ENCODE results near the gene CAPN9.
"Not testable (repeated sequence)": the region's sequence is repeated elsewhere in the genome, so short reads cannot be mapped to it uniquely, and the experiment has no call there.

The CAPN9 gene, protein sequence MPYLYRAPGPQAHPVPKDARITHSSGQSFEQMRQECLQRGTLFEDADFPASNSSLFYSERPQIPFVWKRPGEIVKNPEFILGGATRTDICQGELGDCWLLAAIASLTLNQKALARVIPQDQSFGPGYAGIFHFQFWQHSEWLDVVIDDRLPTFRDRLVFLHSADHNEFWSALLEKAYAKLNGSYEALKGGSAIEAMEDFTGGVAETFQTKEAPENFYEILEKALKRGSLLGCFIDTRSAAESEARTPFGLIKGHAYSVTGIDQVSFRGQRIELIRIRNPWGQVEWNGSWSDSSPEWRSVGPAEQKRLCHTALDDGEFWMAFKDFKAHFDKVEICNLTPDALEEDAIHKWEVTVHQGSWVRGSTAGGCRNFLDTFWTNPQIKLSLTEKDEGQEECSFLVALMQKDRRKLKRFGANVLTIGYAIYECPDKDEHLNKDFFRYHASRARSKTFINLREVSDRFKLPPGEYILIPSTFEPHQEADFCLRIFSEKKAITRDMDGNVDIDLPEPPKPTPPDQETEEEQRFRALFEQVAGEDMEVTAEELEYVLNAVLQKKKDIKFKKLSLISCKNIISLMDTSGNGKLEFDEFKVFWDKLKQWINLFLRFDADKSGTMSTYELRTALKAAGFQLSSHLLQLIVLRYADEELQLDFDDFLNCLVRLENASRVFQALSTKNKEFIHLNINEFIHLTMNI

DNA sequence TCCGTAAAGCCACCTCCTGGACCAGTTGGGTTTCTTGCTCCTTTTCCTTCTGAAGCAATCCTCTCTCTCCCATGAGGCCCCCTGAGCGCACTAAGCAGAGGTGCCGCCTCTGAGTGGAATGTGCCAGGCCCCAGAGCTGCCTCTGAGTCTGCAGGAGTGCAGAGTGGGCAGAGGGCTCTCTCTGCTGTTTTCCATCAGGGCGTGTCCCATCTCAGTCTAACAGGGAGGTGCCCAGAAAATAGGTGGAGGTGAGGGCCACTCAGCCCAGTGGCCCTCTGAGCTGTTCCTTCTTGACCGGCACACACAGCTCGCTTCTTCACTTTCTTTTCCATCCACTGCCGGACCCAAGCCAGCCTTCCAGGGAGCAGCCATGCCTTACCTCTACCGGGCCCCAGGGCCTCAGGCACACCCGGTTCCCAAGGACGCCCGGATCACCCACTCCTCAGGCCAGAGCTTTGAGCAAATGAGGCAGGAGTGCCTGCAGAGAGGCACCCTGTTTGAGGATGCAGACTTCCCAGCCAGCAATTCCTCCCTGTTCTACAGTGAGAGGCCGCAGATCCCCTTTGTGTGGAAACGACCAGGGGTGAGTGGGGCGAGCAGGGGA, at the start of gene CAPN9:
CAPN9 (plus strand) TSS at position 262 of the 604 bp plus-strand sequence; CDS start at position 371, 109 bp downstream.
- DNase-seq (ENCODE audit: low read depth in 2 of 2) = no peak

DNA sequence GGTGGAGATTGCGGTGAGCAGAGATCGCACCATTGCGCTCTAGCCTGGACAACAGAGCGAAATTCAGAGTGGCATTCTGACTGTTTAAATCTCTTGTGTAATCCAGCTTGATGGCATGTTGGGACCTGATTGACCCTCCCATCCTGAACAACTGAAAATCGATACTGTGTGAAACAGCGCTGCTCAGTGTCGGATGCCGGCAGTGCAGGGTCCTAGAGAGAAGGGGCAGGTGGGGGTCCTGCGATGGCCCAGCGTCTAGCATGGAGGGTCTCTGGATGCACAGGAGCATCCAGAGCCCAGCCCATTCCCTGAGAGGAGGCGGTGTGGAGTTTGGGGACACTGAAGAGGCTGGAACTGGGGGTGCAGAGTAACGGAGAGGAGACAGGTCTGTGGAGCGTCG, 49.1 kb upstream of the CAPN9 start:
- DNase-seq (ENCODE audit: low read depth in 2 of 2) = no peak

DNA sequence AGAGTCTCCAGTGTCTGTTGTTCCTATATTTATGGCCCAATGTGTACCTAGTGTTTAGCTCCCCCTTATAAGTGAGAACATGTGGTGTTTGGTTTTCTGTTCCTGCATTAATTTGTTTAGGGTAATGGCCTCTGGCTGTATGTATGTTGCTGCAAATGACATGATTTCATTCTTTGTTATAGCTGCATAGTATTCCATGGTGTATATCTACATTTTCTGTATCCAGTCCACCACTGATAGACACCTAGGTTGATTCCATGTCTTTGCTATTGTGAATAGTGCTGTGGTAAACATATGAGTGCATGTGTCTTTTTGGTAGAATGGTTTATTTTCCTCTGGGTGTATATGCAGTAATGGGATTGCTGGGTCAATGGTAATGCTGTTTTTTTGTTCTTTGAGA, 48.2 kb upstream of the CAPN9 start:
- DNase-seq (ENCODE audit: low read depth in 2 of 2) = not testable (repeated sequence)

DNA sequence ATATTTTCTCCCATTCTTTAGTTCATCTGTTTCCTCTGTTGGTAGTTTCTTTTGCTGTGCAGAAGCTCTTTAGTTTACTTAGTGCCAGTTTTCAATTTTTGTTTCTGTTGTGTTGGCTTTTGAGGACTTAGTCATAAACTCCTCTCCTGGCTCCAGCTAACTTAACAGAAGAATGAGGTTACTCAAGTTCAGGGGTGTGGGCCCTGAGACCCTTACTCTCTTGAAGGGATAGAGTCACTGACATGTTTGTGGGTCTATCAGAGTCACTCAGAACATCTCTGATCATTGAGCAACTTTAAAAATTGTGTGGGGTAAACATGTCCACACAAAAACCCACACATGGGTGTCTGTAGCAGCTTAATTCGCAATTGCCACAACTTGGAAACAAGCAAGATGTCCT, 47.5 kb upstream of the CAPN9 start:
- no peak for DNase-seq (ENCODE audit: low read depth in 2 of 2)

DNA sequence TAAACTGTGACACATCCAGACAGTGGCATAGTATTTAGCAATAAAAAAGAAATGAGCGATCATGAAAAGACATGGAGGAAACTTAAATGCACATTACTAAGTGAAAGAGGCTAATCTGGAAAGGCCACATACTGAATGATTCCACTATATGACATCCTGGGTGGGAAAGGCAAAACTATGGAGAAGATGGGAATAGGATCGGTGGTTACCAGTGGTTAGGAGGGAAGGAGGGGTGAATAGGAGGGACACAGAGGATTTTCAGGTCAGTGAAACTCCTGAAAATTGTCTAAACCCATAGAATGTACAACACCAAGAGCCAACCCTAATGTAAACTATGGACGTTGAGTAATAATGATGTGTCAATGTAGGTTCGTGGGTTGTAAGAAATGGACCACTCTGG, 47.1 kb upstream of the CAPN9 start:
- no peak for DNase-seq (ENCODE audit: low read depth in 2 of 2)

DNA sequence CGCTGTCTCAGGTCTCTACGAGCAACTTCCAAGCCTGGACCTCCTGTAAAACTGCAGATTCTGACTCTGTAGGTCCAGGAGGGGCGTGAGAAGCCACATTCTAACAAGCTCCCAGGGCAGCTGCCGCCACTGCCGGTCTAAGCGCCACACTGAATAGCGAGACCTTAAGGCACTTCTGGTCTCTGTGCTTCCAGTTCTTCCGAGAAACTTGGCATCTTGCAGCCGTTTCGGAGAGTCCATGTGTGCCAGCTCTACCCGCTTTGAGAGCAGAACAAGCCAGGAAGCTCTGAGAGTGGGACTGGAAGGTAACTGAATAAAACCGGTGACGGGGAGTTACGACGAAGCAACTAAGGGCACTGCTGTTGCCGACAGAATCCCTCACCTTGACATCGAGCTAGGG, 45.8 kb upstream of the CAPN9 start:
- no peak for DNase-seq (ENCODE audit: low read depth in 2 of 2)

DNA sequence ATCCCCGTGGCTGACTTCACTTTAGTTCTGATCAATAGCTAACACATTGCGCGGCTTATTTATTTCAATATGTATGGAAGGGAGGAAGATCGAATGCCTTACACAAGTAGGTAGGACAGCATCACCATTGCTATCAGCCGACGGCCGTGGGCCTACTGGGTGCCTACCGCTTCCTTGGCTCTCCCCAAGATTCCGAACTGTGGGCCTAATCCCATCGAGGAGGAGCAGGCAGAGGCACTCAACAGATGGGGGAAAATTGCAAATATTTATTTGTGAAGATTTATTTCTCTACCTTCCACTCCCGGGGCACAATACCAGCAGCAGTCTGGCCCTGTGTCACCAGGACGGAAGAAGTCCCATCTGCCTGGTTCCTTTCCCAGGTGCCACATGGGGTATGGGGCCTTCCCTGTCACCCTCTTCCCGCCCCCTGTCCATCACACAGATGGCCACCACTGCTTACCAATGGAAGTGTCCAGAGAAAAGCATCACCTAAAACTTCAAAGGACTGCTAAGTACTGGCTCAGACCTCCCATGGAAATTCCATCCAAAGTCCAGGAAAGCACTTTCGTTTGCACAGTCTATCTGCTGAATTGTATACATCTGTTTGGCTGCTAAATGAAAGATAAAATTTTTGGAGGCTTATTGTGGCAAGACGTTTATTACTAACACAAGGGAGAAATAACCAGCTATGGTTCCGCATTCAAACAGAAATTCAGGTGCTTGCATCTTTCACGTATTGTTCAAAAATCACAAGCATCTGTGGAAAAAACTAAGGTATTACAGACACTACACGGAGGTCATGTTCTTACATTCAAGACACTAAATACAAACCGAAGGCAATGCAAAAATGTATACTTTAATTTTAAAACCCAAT, 45.1 kb upstream of the CAPN9 start:
- DNase-seq (ENCODE audit: low read depth in 2 of 2) = no peak

DNA sequence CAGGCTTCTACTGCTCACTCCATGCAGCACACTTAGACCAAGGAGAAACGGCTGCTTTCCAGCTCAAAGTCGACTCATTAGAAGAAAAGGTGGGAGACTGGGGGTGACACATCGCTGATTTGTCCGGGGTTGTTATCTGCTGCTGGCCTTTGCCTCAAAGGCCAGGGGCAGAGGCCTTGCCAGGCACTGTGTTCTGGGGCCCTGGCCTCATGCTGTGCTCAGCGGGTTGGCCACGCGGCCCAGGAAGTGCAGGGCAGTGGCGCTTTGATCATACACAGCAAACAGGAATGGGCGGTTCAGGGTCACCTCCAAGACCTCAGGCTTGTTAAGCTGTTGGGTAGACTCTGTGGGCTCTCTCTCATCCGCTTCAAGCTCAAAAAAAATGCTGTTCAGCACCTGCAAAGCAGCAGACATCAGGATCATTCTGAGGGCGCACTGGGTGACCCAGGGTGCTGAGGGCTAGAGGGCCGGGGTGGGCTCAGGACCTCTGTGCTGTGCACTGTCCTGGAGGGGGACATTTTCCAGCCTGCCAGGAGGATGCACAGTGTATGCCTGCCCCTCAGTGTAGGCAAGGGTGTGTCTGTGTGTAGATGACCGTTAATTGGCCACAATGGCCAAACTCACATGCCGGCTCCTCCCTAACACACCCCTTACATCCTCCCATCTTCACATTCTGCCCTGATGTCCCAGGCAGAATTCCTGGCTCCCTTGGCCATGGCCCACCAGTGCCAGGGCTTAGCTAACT, 44.1 kb upstream of the CAPN9 start:
- DNase-seq (ENCODE audit: low read depth in 2 of 2) = no peak

DNA sequence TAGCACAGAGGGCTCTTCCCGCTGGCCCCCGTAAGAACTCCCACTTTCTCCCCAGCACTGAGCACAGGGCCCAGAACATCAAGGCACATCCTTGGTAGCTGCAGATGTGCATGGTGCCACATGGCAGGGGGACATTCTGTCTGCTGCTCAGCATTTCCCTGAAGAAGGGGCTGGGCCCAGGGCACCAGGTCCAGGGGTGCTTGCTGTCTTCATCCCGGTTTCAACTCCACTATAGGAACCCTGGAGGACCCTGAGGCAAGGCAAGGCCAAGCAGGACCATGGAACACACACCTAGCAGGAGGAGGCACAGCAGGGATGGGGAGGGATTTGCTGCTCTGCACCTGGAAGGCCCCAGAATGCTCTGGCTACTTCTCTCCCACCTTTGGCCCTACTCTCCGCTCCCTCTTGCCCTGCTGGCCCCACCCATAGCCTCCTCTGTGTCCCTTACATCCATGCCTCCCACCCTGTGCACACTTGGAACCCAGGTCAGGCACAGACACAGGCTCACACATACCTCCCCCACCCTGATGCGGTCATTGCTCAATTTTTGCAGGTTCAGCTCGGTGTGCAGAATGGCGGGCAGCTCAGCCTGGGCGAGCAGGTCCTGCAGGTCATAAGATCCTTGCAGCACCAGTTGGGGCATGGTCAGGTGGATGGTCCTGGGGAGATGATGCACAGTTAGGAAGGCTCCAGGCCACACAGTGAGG, 43.4 kb upstream of the CAPN9 start:
- DNase-seq (ENCODE audit: low read depth in 2 of 2) = no peak

DNA sequence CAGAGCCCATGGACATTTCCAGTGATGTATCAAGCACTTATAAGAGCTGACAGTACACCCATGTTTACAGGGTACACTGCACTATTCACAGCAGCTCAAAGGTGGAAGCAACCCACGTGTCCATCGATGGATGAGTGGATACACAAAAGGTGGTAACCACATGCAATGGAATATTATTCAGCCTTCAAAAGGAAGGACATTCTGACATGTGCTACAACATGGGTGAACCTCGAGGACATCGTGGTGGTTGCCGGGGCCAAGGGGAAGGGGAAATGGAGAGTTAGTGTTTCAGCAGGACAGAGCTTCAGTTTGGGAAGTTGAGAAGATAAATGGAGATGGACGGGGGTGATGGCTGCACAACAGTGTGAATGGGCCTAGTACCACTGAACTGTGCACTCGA, 42.4 kb upstream of the CAPN9 start:
- no peak for DNase-seq (ENCODE audit: low read depth in 2 of 2)

DNA sequence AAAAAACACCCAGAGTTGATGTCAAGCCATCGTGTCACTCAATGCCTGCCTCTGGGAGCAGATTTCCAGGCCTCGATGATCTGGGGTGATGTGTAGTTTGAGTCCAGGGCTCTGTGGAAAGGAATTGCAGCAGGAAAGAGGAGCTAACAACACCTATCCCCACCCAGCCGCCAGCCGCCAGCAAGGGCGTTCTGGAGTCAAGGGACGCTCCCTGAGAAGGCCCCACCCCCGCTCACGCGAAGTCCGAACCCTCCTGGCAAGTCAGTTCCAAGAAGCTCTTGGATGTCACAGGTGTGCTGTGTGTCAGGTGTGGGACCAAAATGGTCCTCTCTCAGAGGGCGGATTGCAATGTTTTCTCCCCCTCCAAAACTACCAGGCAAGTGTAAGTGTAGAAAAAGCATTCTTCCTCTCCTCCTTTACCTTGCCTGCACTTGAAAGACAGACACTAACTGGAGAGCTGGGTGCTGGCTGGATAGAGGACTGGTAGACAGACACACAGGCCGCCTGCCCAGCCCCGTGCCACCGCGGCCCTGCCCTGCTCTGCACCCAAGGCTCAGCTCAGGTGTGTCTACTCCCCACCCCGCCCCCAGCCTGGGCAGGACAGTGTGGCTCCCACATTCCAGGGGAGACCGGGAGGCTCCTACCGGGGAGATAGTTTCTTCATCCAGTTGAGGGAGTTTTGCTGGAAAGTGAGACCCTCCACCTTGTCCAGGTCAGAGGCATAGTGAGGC, 41.7 kb upstream of the CAPN9 start:
- DNase-seq (ENCODE audit: low read depth in 2 of 2) = no peak

DNA sequence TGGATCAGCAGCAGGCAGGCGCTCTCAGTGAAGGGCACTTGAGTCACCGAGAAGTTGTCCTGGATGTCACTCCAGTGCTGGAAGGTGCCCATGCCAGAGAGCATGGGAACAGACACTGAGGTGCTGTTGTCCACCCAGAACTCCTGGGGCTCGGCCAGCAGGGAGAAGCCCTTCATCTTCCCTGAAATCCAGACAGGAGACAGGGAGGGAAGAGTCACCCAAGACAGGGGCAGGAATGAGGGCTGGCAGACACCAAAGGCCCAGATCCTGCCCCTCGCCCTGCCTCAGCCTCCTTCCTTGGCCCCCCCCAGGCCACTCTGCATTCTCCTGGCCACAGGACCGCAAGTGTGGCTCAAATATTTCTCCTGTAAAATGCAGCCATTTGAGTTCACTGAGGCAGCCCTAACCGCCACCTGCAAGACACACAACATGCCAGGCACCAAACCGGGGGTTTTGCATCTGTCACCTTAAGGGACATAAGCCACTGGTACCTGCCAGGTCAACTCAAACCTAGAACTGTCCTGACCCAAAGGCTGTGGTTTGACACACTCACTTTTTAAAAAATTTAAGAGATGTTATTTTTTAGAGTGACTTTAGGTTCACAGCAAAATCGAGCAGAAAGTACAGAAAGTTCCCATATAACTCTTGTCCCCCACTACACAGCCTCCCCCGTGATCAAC, 41.0 kb upstream of the CAPN9 start:
- DNase-seq (ENCODE audit: low read depth in 2 of 2) = no peak

DNA sequence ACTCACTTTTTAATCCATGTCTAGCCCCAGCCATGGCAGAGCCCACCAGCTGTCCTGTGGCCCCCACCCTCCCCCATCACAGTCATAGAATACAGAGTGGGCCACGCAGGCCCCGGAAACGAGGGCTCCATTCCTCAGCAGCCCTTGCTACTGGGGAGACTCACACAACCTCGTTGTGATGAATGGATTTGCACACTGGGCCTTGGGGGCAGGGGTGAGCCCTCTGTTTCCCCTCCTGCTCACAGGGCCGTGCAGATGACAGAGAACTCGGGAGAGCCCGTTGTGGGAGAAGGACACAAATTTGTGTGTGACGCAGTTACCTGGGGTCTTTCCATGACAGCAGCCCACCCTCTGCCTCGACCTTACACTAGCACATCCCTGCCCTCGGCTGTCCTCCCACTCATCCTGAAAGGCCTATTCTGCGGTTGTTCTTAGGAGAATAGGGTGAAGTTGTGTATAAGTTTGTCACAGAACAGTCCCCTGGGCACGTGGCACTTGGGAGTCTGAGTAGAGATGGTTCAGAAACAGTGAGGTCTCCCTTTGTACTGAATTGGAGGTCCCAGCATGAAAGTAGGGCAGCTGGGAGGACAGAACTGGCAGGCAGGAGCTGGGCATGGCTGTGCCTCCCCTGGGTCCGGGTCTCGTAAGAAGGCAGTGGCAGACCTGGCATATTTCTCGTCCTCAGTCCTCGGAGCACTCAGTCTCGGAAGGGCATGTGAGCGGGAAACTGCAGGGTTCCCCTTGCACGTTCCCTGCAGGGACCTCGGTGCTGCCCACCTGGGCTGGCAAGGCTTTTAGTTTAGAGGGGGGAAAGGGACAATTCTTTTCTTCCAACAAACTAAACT, 40.1 kb upstream of the CAPN9 start:
- DNase-seq (ENCODE audit: low read depth in 2 of 2) = no peak

DNA sequence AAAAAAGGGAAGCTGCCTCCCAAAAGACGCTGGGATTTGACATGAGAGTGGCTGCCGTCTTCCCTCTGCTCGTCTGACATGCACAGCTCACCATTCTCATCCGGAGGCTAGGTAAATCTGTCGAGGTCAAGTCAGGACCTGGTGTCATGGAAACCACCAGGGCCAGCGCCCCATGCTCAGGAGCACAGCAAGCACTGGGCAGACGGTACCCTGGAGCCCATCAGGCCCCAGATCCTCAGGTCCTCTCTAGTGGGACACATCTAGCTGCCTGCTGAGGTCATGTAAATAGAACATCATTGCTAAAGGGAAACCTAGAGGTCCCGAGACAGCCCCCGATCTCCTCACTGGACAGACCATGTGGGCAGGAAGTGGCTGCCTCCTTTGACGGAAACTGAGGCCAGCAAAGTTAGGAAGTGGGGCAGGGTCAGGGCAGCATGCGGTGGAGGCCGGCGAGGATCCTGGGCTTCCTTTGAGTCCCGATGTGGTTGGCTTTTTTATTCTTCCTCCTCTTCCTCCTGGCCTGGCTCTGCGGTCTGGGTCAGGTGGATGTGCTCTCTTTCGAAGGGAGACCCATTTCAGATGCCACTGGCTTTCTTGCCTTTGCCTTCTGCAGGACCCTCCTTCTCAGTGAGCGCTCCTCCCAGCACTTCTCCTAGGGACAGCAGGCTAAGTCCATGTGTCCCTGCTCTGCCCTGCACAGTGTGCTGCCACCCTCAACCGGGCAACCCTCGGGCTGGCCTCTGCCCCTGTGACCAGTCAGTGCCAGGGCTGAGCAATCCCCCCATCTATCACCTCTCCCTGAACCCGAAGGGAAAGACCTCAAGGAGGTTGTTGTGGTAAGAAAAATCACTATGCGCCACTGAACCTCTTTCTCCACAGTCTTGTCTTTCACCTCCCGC, 39.2 kb upstream of the CAPN9 start:
- no peak for DNase-seq (ENCODE audit: low read depth in 2 of 2)

DNA sequence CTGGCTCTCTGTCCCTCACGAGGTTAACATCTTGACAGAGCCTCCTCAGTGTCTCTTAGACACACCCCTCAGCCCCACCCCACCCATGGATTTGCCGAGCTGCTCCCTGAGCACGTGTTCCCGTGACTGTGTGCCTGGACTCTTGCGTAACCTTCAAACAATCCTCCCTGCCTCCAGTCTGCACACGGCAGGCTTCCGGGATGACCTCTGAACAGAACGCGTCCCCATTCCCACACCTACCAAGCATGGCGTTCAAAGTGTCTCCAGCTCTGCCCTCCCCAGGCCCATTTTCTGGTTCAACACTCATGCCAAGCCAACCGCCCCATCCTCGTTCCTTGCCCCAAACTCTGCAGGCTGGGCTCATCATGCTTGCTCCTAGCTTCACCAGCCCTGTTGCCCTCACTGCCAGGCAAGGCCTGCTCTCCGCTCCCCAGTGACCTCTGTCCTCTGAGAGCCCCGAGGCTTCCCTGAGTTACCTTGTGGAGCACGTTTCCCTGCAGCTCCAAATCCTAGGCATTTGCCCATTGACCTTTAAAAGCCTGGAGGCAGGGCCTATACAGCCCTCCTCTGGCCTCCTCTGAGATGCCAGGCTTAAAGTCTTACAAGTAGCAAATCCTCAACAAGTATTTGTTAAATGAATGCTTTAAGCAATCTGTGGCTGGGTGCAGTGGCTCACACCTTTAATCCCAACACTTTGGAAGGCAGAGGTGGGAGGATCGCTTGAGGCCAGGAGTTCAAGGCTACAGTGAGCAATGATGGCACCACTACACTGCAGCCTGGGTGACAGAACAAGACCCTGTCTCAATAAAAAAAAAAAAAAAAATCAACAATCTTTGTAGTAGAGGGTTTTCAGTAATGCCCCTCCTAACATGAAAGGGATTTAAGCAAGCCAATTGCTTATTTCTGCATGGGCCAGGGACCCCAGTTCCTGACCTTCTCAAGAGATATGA, 38.3 kb upstream of the CAPN9 start:
- no peak for DNase-seq (ENCODE audit: low read depth in 2 of 2)
